Effector memory CD8-positive, alpha-beta T cell (primary cell): ENCODE measurements around the gene TUBB3.
A peak's percentile ranks its signal among the peaks of the same experiment; 100 is the strongest.
"Not testable (repeated sequence)": the region's sequence is repeated elsewhere in the genome, so short reads cannot be mapped to it uniquely, and the experiment has no call there.

Experiments used
- ATAC-seq: fragments of 150-1000 bp; cut with Tn5 transposase; replicated peaks from 2 replicates; pipeline ENCODE4 v1.10.0; 2021; ENCODE audit warnings: mild to moderate bottlenecking, moderate library complexity
- DNase-seq, 3 experiments: peaks; one replicate each; pipeline ENCODE4 v3.0.0; 2021
- H3K27ac Mint-ChIP-seq, 2 donors: one replicate each; pipeline ENCODE4 v1.8.0; 2022; ENCODE audit warnings: mild to moderate bottlenecking in 2 of 2, mixed read lengths in 2 of 2, moderate library complexity in 2 of 2
- H3K27me3 Mint-ChIP-seq, 2 donors: one replicate each; pipeline ENCODE4 v1.8.0; 2022; ENCODE audit warnings: mixed read lengths in 2 of 2
- H3K36me3 Mint-ChIP-seq: one replicate; pipeline ENCODE4 v1.8.0; 2022; ENCODE audit warnings: mild to moderate bottlenecking, moderate library complexity, mixed read lengths; ENCODE audit not compliant: insufficient read depth
- H3K4me1 Mint-ChIP-seq, 2 donors: one replicate each; pipeline ENCODE4 v1.8.0; 2022; ENCODE audit warnings: low read depth in 2 of 2, mixed read lengths in 2 of 2
- H3K4me3 Mint-ChIP-seq, 2 donors: one replicate each; pipeline ENCODE4 v1.8.0; 2022; ENCODE audit warnings: mild to moderate bottlenecking in 2 of 2, mixed read lengths in 2 of 2, moderate library complexity in 2 of 2
- H3K9me3 Mint-ChIP-seq, 2 donors: one replicate each; pipeline ENCODE4 v1.8.0; 2022; ENCODE audit warnings: mixed read lengths in 2 of 2

The TUBB3 gene

GRCh38 chr16:89931964-89932363, 8.8 kb downstream of the TUBB3 start:
- Mint-ChIP-seq H3K36me3 (peaks cover 3% of the 10 kb centered on the region), H3K27ac (no peak overlapping the region), H3K9me3 (no peaks in the 10 kb centered on the region), H3K4me1 (peaks cover 0 to 6% of the 10 kb centered on the region in 2 donors), H3K4me3 (no peak overlapping the region), H3K27me3 (peaks cover 27 to 29% of the 10 kb centered on the region in 2 donors)
- no peak for ATAC-seq
- DNase-seq: no peak

GRCh38 chr16:89934019-89934418, 10.9 kb downstream of the TUBB3 start:
- ATAC-seq, H3K4me1 Mint-ChIP-seq, H3K4me3 Mint-ChIP-seq, H3K36me3 Mint-ChIP-seq, H3K9me3 Mint-ChIP-seq, DNase-seq, H3K27ac Mint-ChIP-seq: not testable (repeated sequence)
- peaks cover 35 to 47% of the 10 kb centered on the region in 2 donors for H3K27me3 Mint-ChIP-seq

GRCh38 chr16:89934611-89935553, 11.7 kb downstream of the TUBB3 start:
- Mint-ChIP-seq H3K27ac (no peak overlapping the region), H3K36me3 (no peaks in the 10 kb centered on the region), H3K4me1 (peaks cover 0 to 2% of the 10 kb centered on the region in 2 donors), H3K27me3 (peaks cover 32 to 45% of the 10 kb centered on the region in 2 donors), H3K9me3 (no peaks in the 10 kb centered on the region), H3K4me3 (no peak overlapping the region)
- ATAC-seq (no peak), DNase-seq (no peak)

- H3K9me3 Mint-ChIP-seq, ATAC-seq, H3K36me3 Mint-ChIP-seq, DNase-seq, H3K4me1 Mint-ChIP-seq, H3K4me3 Mint-ChIP-seq, H3K27ac Mint-ChIP-seq: not testable (repeated sequence)
- H3K27me3 Mint-ChIP-seq: peaks cover 28 to 39% of the 10 kb centered on the region in 2 donors
These were observed 12.5 kb downstream of the TUBB3 start for GRCh38 chr16:89935620-89936019.

- Mint-ChIP-seq H3K4me1 (no peaks in the 10 kb centered on the region), H3K4me3 (no peak overlapping the region), H3K9me3 (no peaks in the 10 kb centered on the region), H3K36me3 (no peaks in the 10 kb centered on the region), H3K27me3 (peaks cover 26 to 36% of the 10 kb centered on the region in 2 donors), H3K27ac (no peak overlapping the region)
- no peak for ATAC-seq
- no peak for DNase-seq
These were observed 12.9 kb downstream of the TUBB3 start for GRCh38 chr16:89936034-89936433.

- DNase-seq (no peak), ATAC-seq (no peak)
- Mint-ChIP-seq H3K27ac (no peak overlapping the region), H3K4me3 (no peak overlapping the region), H3K9me3 (no peaks in the 10 kb centered on the region), H3K36me3 (no peaks in the 10 kb centered on the region), H3K4me1 (no peaks in the 10 kb centered on the region), H3K27me3 (peaks cover 21 to 32% of the 10 kb centered on the region in 2 donors)
These were observed 13.4 kb downstream of the TUBB3 start for GRCh38 chr16:89936508-89936907.

GRCh38 chr16:89936981-89937380, 13.8 kb downstream of the TUBB3 start:
- no peak overlapping the region for H3K27ac Mint-ChIP-seq
- H3K27me3 Mint-ChIP-seq: peaks cover 18 to 32% of the 10 kb centered on the region in 2 donors
- no peaks in the 10 kb centered on the region for H3K36me3 Mint-ChIP-seq
- no peak for DNase-seq
- H3K4me3 Mint-ChIP-seq: no peak overlapping the region
- no peaks in the 10 kb centered on the region for H3K4me1 Mint-ChIP-seq
- H3K9me3 Mint-ChIP-seq: no peaks in the 10 kb centered on the region
- ATAC-seq: no peak

- peak overlapping the region in 1 of 2 donors; percentile 41 for H3K27ac Mint-ChIP-seq
- ATAC-seq: no peak
These were observed 15.2 kb downstream of the TUBB3 start for GRCh38 chr16:89938175-89938885.

GRCh38 chr16:89944773-89945172, 21.6 kb downstream of the TUBB3 start:
- ATAC-seq: no peak
- H3K27me3 Mint-ChIP-seq: peaks cover 24 to 53% of the 10 kb centered on the region in 2 donors
- no peak for DNase-seq
- peaks cover 6 to 12% of the 10 kb centered on the region in 2 donors for H3K4me1 Mint-ChIP-seq
- H3K4me3 Mint-ChIP-seq: no peak overlapping the region
- H3K36me3 Mint-ChIP-seq: peaks cover 8% of the 10 kb centered on the region
- H3K9me3 Mint-ChIP-seq: no peaks in the 10 kb centered on the region
- H3K27ac Mint-ChIP-seq: no peak overlapping the region

More at GRCh38 chr16:89938175-89938885, 15.2 kb downstream of the TUBB3 start:
- peaks cover 18 to 38% of the 10 kb centered on the region in 2 donors for H3K27me3 Mint-ChIP-seq
- no peaks in the 10 kb centered on the region for H3K4me1 Mint-ChIP-seq
- no peak overlapping the region for H3K4me3 Mint-ChIP-seq
- no peaks in the 10 kb centered on the region for H3K9me3 Mint-ChIP-seq
- DNase-seq: no peak
- no peaks in the 10 kb centered on the region for H3K36me3 Mint-ChIP-seq

- DNase-seq (no peak), ATAC-seq (no peak)
- Mint-ChIP-seq H3K4me3 (no peak overlapping the region), H3K36me3 (peaks cover 8% of the 10 kb centered on the region), H3K27ac (no peak overlapping the region), H3K27me3 (peaks cover 24 to 53% of the 10 kb centered on the region in 2 donors), H3K9me3 (no peaks in the 10 kb centered on the region), H3K4me1 (peaks cover 6 to 17% of the 10 kb centered on the region in 2 donors)
These were observed 22.5 kb downstream of the TUBB3 start for GRCh38 chr16:89945654-89946053.

GRCh38 chr16:89946515-89946914, 23.4 kb downstream of the TUBB3 start:
- H3K36me3 Mint-ChIP-seq: peaks cover 8% of the 10 kb centered on the region
- no peak overlapping the region for H3K27ac Mint-ChIP-seq
- H3K4me3 Mint-ChIP-seq: peak overlapping the region in 1 of 2 donors; percentile 90
- H3K4me1 Mint-ChIP-seq: peaks cover 6 to 17% of the 10 kb centered on the region in 2 donors
- ATAC-seq: no peak
- no peaks in the 10 kb centered on the region for H3K9me3 Mint-ChIP-seq
- no peak for DNase-seq
- peaks cover 24 to 52% of the 10 kb centered on the region in 2 donors for H3K27me3 Mint-ChIP-seq

- peaks cover 6 to 18% of the 10 kb centered on the region in 2 donors for H3K4me1 Mint-ChIP-seq
- H3K4me3 Mint-ChIP-seq: peak overlapping the region; percentile 84 to 85
- peaks cover 8% of the 10 kb centered on the region for H3K36me3 Mint-ChIP-seq
- H3K27ac Mint-ChIP-seq: peak overlapping the region; percentile 67 to 79
- DNase-seq (no peak), ATAC-seq (no peak)
- no peaks in the 10 kb centered on the region for H3K9me3 Mint-ChIP-seq
- peaks cover 17 to 33% of the 10 kb centered on the region in 2 donors for H3K27me3 Mint-ChIP-seq
These were observed 26.1 kb downstream of the TUBB3 start for GRCh38 chr16:89949121-89949742.

GRCh38 chr16:89949756-89950155, 26.6 kb downstream of the TUBB3 start:
- H3K36me3 Mint-ChIP-seq: peaks cover 8% of the 10 kb centered on the region
- no peak for DNase-seq

More at GRCh38 chr16:89949756-89950155, 26.6 kb downstream of the TUBB3 start:
- Mint-ChIP-seq H3K9me3 (no peaks in the 10 kb centered on the region), H3K4me3 (peak overlapping the region; percentile 84 to 85), H3K27me3 (peaks cover 13 to 28% of the 10 kb centered on the region in 2 donors), H3K4me1 (peaks cover 6 to 18% of the 10 kb centered on the region in 2 donors), H3K27ac (peak overlapping the region; percentile 67 to 79)
- no peak for ATAC-seq
